ENCODE measurements around the gene DRAP1.

DNA sequence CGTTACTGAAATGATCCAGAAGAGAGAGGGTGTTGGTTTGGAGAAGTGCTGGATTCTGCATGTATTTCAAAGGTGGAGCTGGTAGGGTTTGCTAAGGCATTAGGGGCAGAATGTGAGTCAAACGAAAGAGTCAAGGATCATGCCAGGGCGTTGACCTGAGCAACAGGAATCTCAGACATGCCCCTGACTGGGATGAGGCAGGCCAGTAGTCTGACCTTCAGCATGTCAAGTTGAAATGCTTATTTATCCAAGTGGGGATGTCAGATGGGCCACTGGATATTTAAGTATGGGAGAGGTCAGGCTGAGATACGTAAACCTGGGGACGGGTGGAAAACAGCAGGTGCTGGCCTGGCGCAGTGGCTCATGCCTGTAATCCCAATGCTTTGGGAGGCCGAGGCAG is 23.3 kb downstream of the DRAP1 start:
- TF ChIP-seq, protein P1, sequence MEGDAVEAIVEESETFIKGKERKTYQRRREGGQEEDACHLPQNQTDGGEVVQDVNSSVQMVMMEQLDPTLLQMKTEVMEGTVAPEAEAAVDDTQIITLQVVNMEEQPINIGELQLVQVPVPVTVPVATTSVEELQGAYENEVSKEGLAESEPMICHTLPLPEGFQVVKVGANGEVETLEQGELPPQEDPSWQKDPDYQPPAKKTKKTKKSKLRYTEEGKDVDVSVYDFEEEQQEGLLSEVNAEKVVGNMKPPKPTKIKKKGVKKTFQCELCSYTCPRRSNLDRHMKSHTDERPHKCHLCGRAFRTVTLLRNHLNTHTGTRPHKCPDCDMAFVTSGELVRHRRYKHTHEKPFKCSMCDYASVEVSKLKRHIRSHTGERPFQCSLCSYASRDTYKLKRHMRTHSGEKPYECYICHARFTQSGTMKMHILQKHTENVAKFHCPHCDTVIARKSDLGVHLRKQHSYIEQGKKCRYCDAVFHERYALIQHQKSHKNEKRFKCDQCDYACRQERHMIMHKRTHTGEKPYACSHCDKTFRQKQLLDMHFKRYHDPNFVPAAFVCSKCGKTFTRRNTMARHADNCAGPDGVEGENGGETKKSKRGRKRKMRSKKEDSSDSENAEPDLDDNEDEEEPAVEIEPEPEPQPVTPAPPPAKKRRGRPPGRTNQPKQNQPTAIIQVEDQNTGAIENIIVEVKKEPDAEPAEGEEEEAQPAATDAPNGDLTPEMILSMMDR (IDR thresholded peaks at IDR 0.05) = no peak
- TF ChIP-seq EP300 (IDR thresholded peaks at IDR 0.05) (no peak), POLR2A (IDR thresholded peaks at IDR 0.05) (no peak)
